Activated effector memory CD4-positive, alpha-beta T cell treated with anti-CD3 and anti-CD28 coated beads, Interleukin-2, amount 50 U/mL, for 16 hours (primary cell): Measurements from ENCODE around the gene SCGB1A1.

Experiments used
- DNase-seq: peaks from one replicate; pipeline ENCODE4 v3.0.0-alpha.2; 2020

Gene SCGB1A1

GRCh38 chr11:62451241-62451621 is 32.4 kb downstream of the SCGB1A1 start:
- DNase-seq = no peak

- no peak for DNase-seq
These were observed 33.4 kb downstream of the SCGB1A1 start for GRCh38 chr11:62452261-62452660.

- no peak for DNase-seq
These were observed 34.1 kb downstream of the SCGB1A1 start for GRCh38 chr11:62452839-62453468.

GRCh38 chr11:62456630-62457029 is 37.8 kb downstream of the SCGB1A1 start:
- DNase-seq = no peak

- no peak for DNase-seq
These were observed 38.6 kb downstream of the SCGB1A1 start for GRCh38 chr11:62457478-62457877.

- DNase-seq = no peak
These were observed 39.6 kb downstream of the SCGB1A1 start for GRCh38 chr11:62458212-62459002.

- no peak for DNase-seq
These were observed 40.2 kb downstream of the SCGB1A1 start for GRCh38 chr11:62459080-62459479.

GRCh38 chr11:62461740-62462507 is 43.1 kb downstream of the SCGB1A1 start:
- no peak for DNase-seq

DNA sequence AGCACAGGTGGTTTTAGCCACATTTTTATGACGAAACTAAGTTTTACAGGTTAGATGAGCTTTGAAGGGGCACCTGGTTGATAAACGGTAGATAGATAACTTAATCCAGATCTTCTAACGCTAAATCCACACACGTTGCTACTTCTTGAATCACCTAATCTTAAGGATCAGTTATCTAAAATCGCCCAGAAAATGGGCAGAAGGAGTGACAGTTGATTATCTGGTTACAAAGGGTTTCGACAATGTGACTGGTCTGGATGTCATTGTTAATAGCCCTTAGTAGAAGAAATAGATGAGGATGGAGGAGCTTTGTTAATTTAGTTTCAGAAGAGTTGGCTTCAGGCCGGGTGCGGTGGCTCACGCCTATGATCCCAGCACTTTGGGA is 43.7 kb downstream of the SCGB1A1 start:
- no peak for DNase-seq

GRCh38 chr11:62463121-62463542 is 44.3 kb downstream of the SCGB1A1 start:
- no peak for DNase-seq

DNA sequence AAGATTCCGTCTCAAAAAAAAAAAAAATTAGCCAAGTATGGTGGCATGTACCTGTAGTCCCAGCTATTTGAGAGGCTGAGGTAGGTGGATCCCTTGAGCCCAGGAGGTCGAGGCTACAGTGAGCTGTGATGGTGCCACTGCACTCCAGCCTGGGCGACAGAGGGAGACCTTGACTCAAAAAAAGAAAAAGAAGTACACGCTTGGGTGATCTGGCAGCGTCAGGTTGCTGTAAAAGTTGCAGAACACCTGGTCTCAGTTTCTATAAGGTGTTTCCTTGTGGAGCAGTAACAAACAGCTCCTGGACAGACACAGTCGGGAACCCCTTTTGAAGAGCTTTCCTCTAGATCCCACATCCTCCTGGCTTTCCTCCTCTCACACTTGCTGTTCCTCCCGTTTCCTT is 45.8 kb downstream of the SCGB1A1 start:
- DNase-seq = no peak

DNA sequence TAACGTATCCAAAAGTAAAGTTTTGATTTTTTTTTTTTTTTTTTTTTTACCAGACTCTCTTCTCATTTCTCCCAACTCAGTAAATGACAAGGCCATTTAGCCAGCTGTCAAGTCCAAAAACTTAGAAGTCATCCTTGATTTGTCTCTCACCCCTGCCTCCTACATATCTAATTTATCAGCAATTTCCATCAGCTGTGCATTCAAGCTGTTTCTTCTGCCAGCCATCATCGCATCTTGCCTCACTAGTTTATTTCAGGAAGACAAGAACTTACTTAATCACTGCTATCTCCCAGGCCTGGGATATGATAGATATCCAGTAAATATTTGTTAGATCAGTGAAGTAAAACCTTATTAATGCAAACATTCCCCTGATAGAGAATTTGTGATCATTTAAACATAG is 47.6 kb downstream of the SCGB1A1 start:
- no peak for DNase-seq

- no peak for DNase-seq
These were observed 49.7 kb downstream of the SCGB1A1 start for GRCh38 chr11:62468577-62468976.

GRCh38 chr11:62471603-62472002 is 52.8 kb downstream of the SCGB1A1 start:
- no peak for DNase-seq

- DNase-seq = no peak
These were observed 53.4 kb downstream of the SCGB1A1 start for GRCh38 chr11:62472063-62472884.
